Small intestine (tissue), 7 donors: ENCODE measurements around the gene ANKS1B. TPM values are rescaled to one million over a fixed set of nuclear protein-coding genes. Genes with fewer than 3 reads are reported as not detected.

ENCODE experiments used
- DNase-seq, 2 donors: peaks; one replicate each; pipeline versions ENCODE4 v3.0.0 to v3.0.0-alpha.2; 2013
- FAIRE-seq: peaks from 2 replicates; lab custom pipeline; 2012; peaks lifted over from hg19 to GRCh38; lab: Jason Lieb, UNC
- H3K27ac ChIP-seq, 3 donors: one replicate each; pipeline ENCODE4 v1.5.1; 2013; ENCODE audit warnings: low read length in 2 of 3, mild to moderate bottlenecking in 2 of 3, control low read depth in 1 of 3, inconsistent platforms in 1 of 3, low read depth in 1 of 3, moderate library complexity in 1 of 3
- H3K27me3 ChIP-seq, 3 donors: one replicate each; pipeline ENCODE4 v1.6.1; 2013; ENCODE audit warnings: low read length in 3 of 3, inconsistent platforms in 1 of 3; ENCODE audit not compliant: control insufficient read depth in 3 of 3, insufficient read depth in 3 of 3
- H3K36me3 ChIP-seq, 3 donors: one replicate each; pipeline ENCODE4 v1.6.1; 2013; ENCODE audit warnings: low read length in 3 of 3, inconsistent platforms in 1 of 3, low read depth in 1 of 3, mild to moderate bottlenecking in 1 of 3, moderate library complexity in 1 of 3; ENCODE audit not compliant: control insufficient read depth in 3 of 3, insufficient read depth in 2 of 3
- H3K4me1 ChIP-seq, 3 donors: one replicate each; pipeline ENCODE4 v1.6.1; 2013; ENCODE audit warnings: low read length in 2 of 3, inconsistent platforms in 1 of 3, low read depth in 1 of 3, mild to moderate bottlenecking in 1 of 3, moderate library complexity in 1 of 3; ENCODE audit not compliant: control insufficient read depth in 3 of 3, insufficient read depth in 2 of 3
- H3K4me3 ChIP-seq, 3 donors: one replicate each; pipeline ENCODE4 v1.5.1; 2013; ENCODE audit warnings: low read length in 3 of 3, control low read depth in 1 of 3, inconsistent platforms in 1 of 3, low read depth in 1 of 3, mild to moderate bottlenecking in 1 of 3, moderate library complexity in 1 of 3
- H3K9me3 ChIP-seq, 2 donors: one replicate each; pipeline ENCODE4 v1.6.1; 2013; ENCODE audit warnings: low read depth in 1 of 2, low read length in 1 of 2; ENCODE audit not compliant: control insufficient read depth in 2 of 2, insufficient read depth in 1 of 2
- WGBS, 3 donors: extraction: QIAGEN DNeasy Blood & Tissue Kit; methylation state at CpG; one replicate each; pipeline ENCODE4 v1.1.7; 2013; 5-methylcytosine and 5-hydroxymethylcytosine counted together
- polyA plus RNA-seq, 4 donors: library from polyadenylated mRNA; stranded (reverse) in 3 of 4; unstranded in 1 of 4; fragments of 200-250 nt in 3 of 4; fragments of 120-200 nt in 1 of 4; gene quantifications; one replicate each; pipeline versions ENCODE4 v1.2.1 to v1.2.3, GENCODE V29; 2013
- donor health status: healthy with polysubstance abuse.
- donor health status: control.
- donor health status: control.
- donor health status: Bipolar disorder and iron deficiency.
- donor health status: healthy.

ANKS1B gene
- polyA plus RNA-seq, 4 donors, result 0.44 to 0.72 TPM; not detected in 2

- Histone ChIP-seq H3K9me3 (no peaks in the 10 kb centered on the region), H3K4me1 (no peaks in the 10 kb centered on the region), H3K27ac (no peak overlapping the region), H3K4me3 (no peak overlapping the region), H3K36me3 (no peaks in the 10 kb centered on the region), H3K27me3 (no peaks in the 10 kb centered on the region)
- WGBS, 3 donors, result 74 to 83% (median 81%) methylated on average over 7 of the region's 7 CpGs
- DNase-seq (no peak), FAIRE-seq (no peak)
These were observed 1033.3 kb downstream of the ANKS1B start for GRCh38 chr12:98951406-98951805.

DNA sequence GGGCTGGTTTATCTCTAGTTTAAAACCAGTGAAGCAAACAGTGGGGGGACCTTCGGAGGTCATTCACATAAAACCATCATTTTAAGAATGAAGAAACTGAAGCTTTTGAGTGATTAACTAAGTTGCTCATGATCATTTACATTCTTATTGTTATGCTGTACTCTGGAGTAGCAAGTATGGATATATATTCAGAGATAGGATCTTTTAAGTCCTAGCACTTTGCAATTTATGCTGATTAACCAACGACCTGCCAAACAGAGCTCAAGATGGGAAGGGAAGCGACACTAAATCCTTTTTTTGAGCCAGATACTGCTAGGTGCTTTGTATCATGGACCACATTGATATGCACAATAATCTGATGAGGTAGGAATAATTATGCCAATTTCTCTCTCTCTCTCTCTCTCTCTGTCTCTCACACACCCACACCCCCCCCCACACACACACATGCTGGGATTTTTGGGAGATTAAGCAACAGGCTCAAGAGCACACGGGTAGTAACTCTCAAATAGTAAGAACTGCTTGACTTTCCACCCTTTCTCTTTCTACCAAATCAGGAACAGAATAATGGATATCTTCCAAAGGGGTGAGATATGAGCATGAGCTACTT lies 1036.3 kb downstream of the ANKS1B start:
- H3K4me3 ChIP-seq, result no peak overlapping the region
- no peaks in the 10 kb centered on the region for H3K36me3 ChIP-seq
- peaks cover 0 to 2% (median 0%) of the 10 kb centered on the region in 3 donors for H3K27me3 ChIP-seq
- DNase-seq (no peak), FAIRE-seq (no peak)
- WGBS, 3 donors, result 45 to 52% (median 48%) methylated on average over 4 of the region's 4 CpGs
- no peaks in the 10 kb centered on the region for H3K9me3 ChIP-seq
- no peaks in the 10 kb centered on the region for H3K4me1 ChIP-seq
- no peak overlapping the region for H3K27ac ChIP-seq

- no peaks in the 10 kb centered on the region for H3K9me3 ChIP-seq
- H3K4me3 ChIP-seq, result no peak overlapping the region
- DNase-seq, result no peak
- H3K4me1 ChIP-seq, result no peaks in the 10 kb centered on the region
- H3K36me3 ChIP-seq, result no peaks in the 10 kb centered on the region
- no peak for FAIRE-seq
- WGBS, 3 donors, result 69 to 73% (median 69%) methylated on average over 4 of the region's 4 CpGs
- H3K27me3 ChIP-seq, result peaks cover 0 to 2% (median 0%) of the 10 kb centered on the region in 3 donors
- no peak overlapping the region for H3K27ac ChIP-seq
These were observed 1038.9 kb downstream of the ANKS1B start for GRCh38 chr12:98945864-98946263.

DNA sequence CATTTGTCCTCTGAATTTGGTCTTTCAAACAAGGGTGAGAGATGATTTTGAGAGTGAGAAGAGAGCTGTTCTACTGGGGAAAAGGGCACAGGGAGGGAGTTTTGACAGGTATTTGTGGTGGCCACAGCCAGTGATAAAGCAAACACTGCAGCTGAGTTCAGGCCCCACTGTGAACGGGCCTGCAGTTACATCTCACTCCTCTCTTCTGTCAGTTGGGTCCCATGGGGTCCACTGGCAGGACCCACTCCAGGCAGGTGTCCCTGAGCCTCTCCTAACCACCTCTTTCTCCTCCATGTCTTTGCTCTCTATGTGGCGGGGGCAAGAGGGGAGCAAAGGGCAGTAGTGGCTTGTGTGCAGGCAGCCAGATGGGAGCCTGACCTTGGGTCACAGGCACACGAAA lies 1044.8 kb downstream of the ANKS1B start:
- no peaks in the 10 kb centered on the region for H3K36me3 ChIP-seq
- H3K27ac ChIP-seq, result no peak overlapping the region
- FAIRE-seq (no peak), DNase-seq (no peak)
- WGBS, 3 donors, result 28 to 38% (median 36%) methylated on average over 3 of the region's 3 CpGs
- no peak overlapping the region for H3K4me3 ChIP-seq
- H3K27me3 ChIP-seq, result no peaks in the 10 kb centered on the region
- H3K4me1 ChIP-seq, result no peaks in the 10 kb centered on the region
- H3K9me3 ChIP-seq, result no peaks in the 10 kb centered on the region

DNA sequence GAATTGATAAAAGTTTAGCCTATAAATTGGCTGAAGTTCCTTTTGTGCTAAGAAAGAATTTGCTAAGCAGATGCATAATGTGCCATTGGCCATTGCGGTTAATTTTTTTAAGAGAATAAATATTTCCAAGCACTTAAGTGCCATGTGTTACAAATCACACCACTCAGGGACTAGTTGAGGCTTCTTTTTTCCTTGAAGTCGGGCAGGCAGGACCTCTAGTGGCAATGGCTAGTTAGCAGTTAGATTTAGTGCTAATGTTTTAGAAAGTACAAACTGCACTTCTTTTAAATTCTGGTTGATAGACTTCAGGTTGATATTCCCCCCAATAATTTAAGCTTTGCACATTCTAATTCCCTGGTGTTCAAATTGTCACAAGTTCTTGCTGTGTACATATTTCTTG lies 1045.4 kb downstream of the ANKS1B start:
- DNase-seq, result no peak
- no peaks in the 10 kb centered on the region for H3K9me3 ChIP-seq
- no peak for FAIRE-seq
- no peaks in the 10 kb centered on the region for H3K4me1 ChIP-seq
- no peaks in the 10 kb centered on the region for H3K27me3 ChIP-seq
- no peaks in the 10 kb centered on the region for H3K36me3 ChIP-seq
- WGBS, 3 donors, result 19 to 30% (median 26%) methylated on average over 2 of the region's 2 CpGs
- no peak overlapping the region for H3K4me3 ChIP-seq
- no peak overlapping the region for H3K27ac ChIP-seq

- 58 to 67% (median 58%) methylated on average over 2 of the region's 2 CpGs for WGBS, 3 donors
- FAIRE-seq, result no peak
These were observed 1048.9 kb downstream of the ANKS1B start for GRCh38 chr12:98935847-98936246.

GRCh38 chr12:98922871-98923270 lies 1061.9 kb downstream of the ANKS1B start:
- H3K4me1 ChIP-seq, result no peaks in the 10 kb centered on the region
- H3K9me3 ChIP-seq, result no peaks in the 10 kb centered on the region
- H3K4me3 ChIP-seq, result no peak overlapping the region
- FAIRE-seq, result no peak
- no peak overlapping the region for H3K27ac ChIP-seq
- no peak for DNase-seq
- no peaks in the 10 kb centered on the region for H3K36me3 ChIP-seq
- no peaks in the 10 kb centered on the region for H3K27me3 ChIP-seq

More at GRCh38 chr12:98935847-98936246, 1048.9 kb downstream of the ANKS1B start:
- no peaks in the 10 kb centered on the region for H3K27me3 ChIP-seq
- H3K9me3 ChIP-seq, result no peaks in the 10 kb centered on the region
- no peaks in the 10 kb centered on the region for H3K4me1 ChIP-seq
- no peak overlapping the region for H3K27ac ChIP-seq
- H3K4me3 ChIP-seq, result no peak overlapping the region
- no peaks in the 10 kb centered on the region for H3K36me3 ChIP-seq
- DNase-seq, result no peak

DNA sequence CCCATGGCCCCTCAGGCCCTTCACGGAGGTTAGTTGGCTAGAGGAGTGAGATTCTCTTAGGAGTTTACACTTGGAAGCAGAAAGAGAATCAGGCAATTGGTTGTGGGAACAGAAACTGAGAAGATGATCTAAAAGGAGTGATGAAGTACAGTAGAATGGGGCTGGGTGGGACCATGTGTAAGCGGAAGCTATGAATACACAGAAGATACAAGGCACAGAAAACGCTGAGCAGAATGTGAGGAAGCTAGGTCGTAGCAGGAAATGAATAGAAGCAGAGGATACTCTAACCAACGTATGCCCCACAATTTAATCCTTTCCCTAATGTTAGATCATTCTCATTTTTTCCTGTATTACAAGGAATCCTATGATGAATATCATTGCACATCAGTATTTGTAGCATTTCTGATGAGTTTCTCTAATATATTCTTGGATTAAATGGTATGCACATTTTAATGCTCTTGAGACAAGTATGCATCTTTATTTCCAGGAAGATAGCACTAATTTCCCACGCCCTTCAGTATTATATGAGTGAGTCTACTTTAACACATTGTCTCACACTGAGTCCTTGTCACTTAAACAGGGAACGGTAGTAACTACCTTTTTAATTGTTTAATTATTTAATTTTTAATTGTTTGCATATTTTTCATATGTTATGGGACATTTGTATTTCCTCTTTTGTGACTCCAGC lies 1066.4 kb downstream of the ANKS1B start:
- no peaks in the 10 kb centered on the region for H3K36me3 ChIP-seq
- DNase-seq (no peak), FAIRE-seq (no peak)
- 64 to 76% (median 73%) methylated on average over 7 of the region's 7 CpGs for WGBS, 3 donors
- no peak overlapping the region for H3K27ac ChIP-seq
- H3K27me3 ChIP-seq, result no peaks in the 10 kb centered on the region
- H3K4me1 ChIP-seq, result no peaks in the 10 kb centered on the region
- no peak overlapping the region for H3K4me3 ChIP-seq
- H3K9me3 ChIP-seq, result no peaks in the 10 kb centered on the region
